GM12872 (cell line): ENCODE data around the gene RYK.

Experiments used
- CTCF ChIP-seq: IDR thresholded peaks from 3 replicates; pipeline ENCODE4 v1.5.1; 2011; ENCODE audit warnings: low read depth, mild to moderate bottlenecking, low read length, moderate library complexity; ENCODE audit not compliant: insufficient read depth

The RYK gene

GRCh38 chr3:134252766-134253165, 2.1 kb upstream of the RYK start:
- no peak for TF ChIP-seq CTCF

- no peak for TF ChIP-seq CTCF
Observed at GRCh38 chr3:134251731-134252391, 1.2 kb upstream of the RYK start.

- TF ChIP-seq CTCF, result no peak
Observed at GRCh38 chr3:134249935-134250716, 533 bp downstream of the RYK start.

- TF ChIP-seq CTCF, result no peak
Observed at GRCh38 chr3:134249296-134249841, 1.3 kb downstream of the RYK start.

GRCh38 chr3:134244921-134245320, 5.7 kb downstream of the RYK start:
- no peak for TF ChIP-seq CTCF

- no peak for TF ChIP-seq CTCF
Observed at GRCh38 chr3:134242649-134243617, 7.7 kb downstream of the RYK start.
